Kidney epithelial cell (primary cell): ENCODE results near the gene TMEM147. TPM values are rescaled to one million over a fixed set of nuclear protein-coding genes. Genes with fewer than 3 reads are reported as not detected.
A peak's percentile ranks its signal among the peaks of the same experiment; 100 is the strongest.

ENCODE experiments used
- DNase-seq: peaks from one replicate; pipeline ENCODE4 v3.0.0-alpha.2; 2010; ENCODE audit warnings: low read depth
- H3K27me3 ChIP-seq: 2 replicates; pipeline ENCODE4 v1.6.0; 2011; ENCODE audit warnings: low read length; ENCODE audit not compliant: control insufficient read depth, insufficient read depth
- H3K36me3 ChIP-seq: 2 replicates; pipeline ENCODE4 v1.5.1; 2011; ENCODE audit warnings: low read length; ENCODE audit not compliant: control insufficient read depth, insufficient read depth
- H3K4me3 ChIP-seq: 2 replicates; pipeline ENCODE4 v1.5.1; 2011; ENCODE audit warnings: low read depth, mild to moderate bottlenecking, control low read depth, low read length
- total RNA-seq: library from RNA; depleted of rRNA; stranded (reverse); fragments of >200 nt; gene quantifications from 2 replicates; pipeline ENCODE4 v1.2.3, GENCODE V29; 2015
- TF ChIP-seq, protein P1 (sequence below): IDR thresholded peaks from 2 replicates; pipeline ENCODE4 v1.5.1; 2011; ENCODE audit warnings: mild to moderate bottlenecking, moderate library complexity, low read length, control low read depth, inconsistent platforms; ENCODE audit not compliant: insufficient read depth, poor library complexity, severe bottlenecking

Gene TMEM147
- total RNA-seq, 1 donor from 2014 or later: 160 TPM

- H3K4me3 ChIP-seq: peak overlapping the region; percentile 79
- DNase-seq: no peak
- TF ChIP-seq, protein P1, sequence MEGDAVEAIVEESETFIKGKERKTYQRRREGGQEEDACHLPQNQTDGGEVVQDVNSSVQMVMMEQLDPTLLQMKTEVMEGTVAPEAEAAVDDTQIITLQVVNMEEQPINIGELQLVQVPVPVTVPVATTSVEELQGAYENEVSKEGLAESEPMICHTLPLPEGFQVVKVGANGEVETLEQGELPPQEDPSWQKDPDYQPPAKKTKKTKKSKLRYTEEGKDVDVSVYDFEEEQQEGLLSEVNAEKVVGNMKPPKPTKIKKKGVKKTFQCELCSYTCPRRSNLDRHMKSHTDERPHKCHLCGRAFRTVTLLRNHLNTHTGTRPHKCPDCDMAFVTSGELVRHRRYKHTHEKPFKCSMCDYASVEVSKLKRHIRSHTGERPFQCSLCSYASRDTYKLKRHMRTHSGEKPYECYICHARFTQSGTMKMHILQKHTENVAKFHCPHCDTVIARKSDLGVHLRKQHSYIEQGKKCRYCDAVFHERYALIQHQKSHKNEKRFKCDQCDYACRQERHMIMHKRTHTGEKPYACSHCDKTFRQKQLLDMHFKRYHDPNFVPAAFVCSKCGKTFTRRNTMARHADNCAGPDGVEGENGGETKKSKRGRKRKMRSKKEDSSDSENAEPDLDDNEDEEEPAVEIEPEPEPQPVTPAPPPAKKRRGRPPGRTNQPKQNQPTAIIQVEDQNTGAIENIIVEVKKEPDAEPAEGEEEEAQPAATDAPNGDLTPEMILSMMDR: no peak
- peaks cover 3% of the 10 kb centered on the region for H3K36me3 ChIP-seq
- H3K27me3 ChIP-seq: no peaks in the 10 kb centered on the region
Measured at GRCh38 chr19:35545855-35546381, 492 bp downstream of the TMEM147 start.

DNA sequence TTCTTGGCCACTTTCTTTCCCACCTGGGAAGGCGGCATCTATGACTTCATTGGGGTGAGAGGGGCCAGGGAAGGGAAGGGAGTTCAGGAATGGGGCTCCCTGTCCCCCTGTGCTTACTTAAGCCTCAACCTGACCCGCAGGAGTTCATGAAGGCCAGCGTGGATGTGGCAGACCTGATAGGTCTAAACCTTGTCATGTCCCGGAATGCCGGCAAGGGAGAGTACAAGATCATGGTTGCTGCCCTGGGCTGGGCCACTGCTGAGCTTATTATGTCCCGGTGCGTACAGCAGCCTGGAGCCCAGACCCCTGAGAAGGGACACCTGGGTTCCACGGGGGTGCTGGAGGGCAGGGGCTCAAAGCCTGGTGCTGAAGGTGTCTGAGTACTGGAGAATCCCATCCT is 1.1 kb downstream of the TMEM147 start:
- no peaks in the 10 kb centered on the region for H3K27me3 ChIP-seq
- H3K4me3 ChIP-seq: peak overlapping the region; percentile 79
- TF ChIP-seq, protein P1: no peak
- no peak for DNase-seq
- H3K36me3 ChIP-seq: peaks cover 3% of the 10 kb centered on the region

- H3K27me3 ChIP-seq: no peaks in the 10 kb centered on the region
- peaks cover 3% of the 10 kb centered on the region for H3K36me3 ChIP-seq
- DNase-seq: no peak
- no peak overlapping the region for H3K4me3 ChIP-seq
- TF ChIP-seq, protein P1: peak; percentile 66
Measured at GRCh38 chr19:35549174-35549788, 3.9 kb downstream of the TMEM147 start.

GRCh38 chr19:35549879-35550523 is 4.6 kb downstream of the TMEM147 start:
- H3K4me3 ChIP-seq: no peak overlapping the region
- TF ChIP-seq, protein P1: no peak
- H3K27me3 ChIP-seq: peaks cover 2% of the 10 kb centered on the region
- H3K36me3 ChIP-seq: peaks cover 3% of the 10 kb centered on the region
- no peak for DNase-seq

DNA sequence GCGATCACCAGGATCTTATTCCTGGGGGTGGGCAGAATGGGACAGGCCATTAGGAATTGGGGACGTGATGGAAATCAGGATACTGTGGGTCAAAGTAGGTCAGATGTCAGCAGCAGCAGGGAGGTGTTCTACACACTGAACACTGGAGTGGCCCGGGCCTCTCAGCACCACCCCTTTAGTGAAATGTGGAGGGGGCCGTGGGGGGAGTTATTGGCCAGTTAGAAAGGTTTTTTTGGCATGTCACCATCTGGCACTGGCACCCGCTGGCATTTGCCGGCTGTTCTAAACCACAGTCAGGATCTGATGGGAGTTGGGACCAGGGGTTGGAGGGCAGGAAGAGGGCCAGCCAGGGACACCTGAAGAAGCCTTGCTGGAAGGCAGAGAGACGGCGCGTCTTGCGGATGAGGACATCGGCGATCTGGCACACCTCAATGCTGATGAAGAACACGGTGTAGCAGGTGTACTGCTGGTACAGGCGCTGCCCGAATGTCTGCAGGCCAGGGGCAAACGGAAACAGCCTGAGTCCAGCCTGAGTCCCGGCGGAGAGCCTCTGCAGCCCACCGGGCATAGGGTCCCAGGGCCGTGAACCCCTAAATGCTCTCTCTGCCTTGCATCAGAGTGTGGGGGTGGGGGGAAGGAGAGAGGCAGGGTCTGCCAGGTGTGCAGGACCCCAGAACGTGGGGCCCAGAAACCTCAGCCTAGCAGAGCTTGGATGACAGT is 5.8 kb downstream of the TMEM147 start:
- peaks cover 3% of the 10 kb centered on the region for H3K36me3 ChIP-seq
- DNase-seq: no peak
- no peak overlapping the region for H3K4me3 ChIP-seq
- TF ChIP-seq, protein P1: no peak
- peaks cover 7% of the 10 kb centered on the region for H3K27me3 ChIP-seq
